Prostate gland (tissue), 2 donors: ENCODE results near the gene ABCA2.

Experiments
- POLR2AphosphoS5 ChIP-seq: sonication (generic); formaldehyde crosslinking; IDR thresholded peaks from one replicate; pipeline ENCODE4 v1.6.1; 2017; ENCODE audit warnings: antibody characterized with exemption
- TF ChIP-seq, protein P1 (sequence below), 4 experiments: fragments of 200-600 bp in 2 of 4; fragments of 450-650 bp in 2 of 4; sonication (generic) in 2 of 4; IDR thresholded peaks; 1 replicate in 3 of 4; 2 replicates in 1 of 4; pipeline ENCODE4 v1.5.1; 2016 to 2019; ENCODE audit warnings: antibody characterized with exemption in 4 of 4, mild to moderate bottlenecking in 2 of 4, moderate library complexity in 2 of 4

DNA sequence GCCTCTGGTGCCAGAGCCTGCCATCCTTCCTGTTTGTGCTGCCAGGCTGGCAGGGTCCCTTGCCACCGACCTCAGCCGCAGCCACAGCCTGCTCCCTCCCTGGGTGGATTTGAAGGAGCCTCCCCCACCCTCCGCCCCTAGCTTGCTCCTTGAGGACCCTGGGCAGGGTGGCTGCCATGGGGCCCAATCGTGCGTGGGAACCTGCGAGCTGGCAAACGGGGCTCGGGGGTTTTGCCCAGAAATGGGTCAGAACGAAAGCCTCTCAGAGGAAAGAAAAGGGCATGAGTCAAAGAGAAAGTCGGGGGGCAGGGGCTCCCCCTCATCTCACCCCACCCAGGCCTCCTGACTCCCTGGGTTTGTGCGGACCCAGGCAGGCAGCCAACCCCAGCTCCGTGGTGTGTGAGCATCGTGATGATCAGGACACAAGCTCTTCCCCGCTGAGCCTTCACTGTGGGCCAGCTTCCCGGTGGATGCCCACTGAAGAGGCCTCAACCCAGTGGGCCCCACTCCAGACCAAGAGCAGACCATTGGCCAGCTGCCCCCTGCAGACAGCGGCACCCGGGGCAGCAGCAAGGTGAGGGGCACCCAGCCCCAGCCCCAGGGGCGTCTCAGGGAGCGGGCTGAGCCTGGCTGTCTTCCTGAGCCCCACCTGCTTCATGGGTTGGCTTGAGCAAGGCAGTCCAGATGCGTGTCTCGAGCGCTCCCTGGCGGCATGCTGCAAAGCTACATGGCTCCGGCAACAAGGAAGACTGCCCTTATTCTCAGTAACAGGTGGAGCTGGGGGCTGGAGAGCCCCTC, 6.9 kb upstream of the ABCA2 start:
- TF ChIP-seq POLR2AphosphoS5 = peak; percentile 65
- TF ChIP-seq, protein P1, sequence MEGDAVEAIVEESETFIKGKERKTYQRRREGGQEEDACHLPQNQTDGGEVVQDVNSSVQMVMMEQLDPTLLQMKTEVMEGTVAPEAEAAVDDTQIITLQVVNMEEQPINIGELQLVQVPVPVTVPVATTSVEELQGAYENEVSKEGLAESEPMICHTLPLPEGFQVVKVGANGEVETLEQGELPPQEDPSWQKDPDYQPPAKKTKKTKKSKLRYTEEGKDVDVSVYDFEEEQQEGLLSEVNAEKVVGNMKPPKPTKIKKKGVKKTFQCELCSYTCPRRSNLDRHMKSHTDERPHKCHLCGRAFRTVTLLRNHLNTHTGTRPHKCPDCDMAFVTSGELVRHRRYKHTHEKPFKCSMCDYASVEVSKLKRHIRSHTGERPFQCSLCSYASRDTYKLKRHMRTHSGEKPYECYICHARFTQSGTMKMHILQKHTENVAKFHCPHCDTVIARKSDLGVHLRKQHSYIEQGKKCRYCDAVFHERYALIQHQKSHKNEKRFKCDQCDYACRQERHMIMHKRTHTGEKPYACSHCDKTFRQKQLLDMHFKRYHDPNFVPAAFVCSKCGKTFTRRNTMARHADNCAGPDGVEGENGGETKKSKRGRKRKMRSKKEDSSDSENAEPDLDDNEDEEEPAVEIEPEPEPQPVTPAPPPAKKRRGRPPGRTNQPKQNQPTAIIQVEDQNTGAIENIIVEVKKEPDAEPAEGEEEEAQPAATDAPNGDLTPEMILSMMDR (IDR thresholded peaks at IDR 0.05) = peak; percentile 74 to 94 (median 90)
